ENCODE measurements around the gene KRT75. TPM values are rescaled to one million over a fixed set of nuclear protein-coding genes. Genes with fewer than 3 reads are reported as not detected.
"Not testable (repeated sequence)": the region's sequence is repeated elsewhere in the genome, so short reads cannot be mapped to it uniquely, and the experiment has no call there.

The KRT75 gene
- total RNA-seq, 1 donor from 2014 or later = not detected

DNA sequence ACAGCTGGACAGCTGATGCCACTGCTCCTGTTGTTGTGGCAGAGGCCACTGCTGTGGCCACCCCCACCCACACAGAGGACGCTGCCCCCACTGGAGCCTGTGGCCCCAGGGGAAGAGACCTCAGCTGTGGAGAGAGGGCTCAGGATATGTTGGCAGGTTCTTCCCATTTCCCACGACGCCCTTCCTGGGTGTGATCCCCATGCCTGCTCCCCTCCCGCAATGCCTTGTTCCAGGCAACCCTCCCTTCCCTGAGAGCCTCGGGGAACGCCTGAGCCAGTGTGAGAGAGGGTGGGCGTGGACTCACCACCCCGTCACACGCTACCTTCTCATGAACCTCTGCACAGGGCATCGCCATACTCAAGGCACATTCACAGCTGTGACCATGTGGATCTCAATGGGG lies 22.4 kb downstream of the KRT75 start:
- no peak for TF ChIP-seq CTCF (conservative IDR thresholded peaks at IDR 0.05; ENCODE audit: low read depth, low read length)
- no peak overlapping the region for H3K4me3 ChIP-seq (ENCODE audit: low read depth, low read length)

DNA sequence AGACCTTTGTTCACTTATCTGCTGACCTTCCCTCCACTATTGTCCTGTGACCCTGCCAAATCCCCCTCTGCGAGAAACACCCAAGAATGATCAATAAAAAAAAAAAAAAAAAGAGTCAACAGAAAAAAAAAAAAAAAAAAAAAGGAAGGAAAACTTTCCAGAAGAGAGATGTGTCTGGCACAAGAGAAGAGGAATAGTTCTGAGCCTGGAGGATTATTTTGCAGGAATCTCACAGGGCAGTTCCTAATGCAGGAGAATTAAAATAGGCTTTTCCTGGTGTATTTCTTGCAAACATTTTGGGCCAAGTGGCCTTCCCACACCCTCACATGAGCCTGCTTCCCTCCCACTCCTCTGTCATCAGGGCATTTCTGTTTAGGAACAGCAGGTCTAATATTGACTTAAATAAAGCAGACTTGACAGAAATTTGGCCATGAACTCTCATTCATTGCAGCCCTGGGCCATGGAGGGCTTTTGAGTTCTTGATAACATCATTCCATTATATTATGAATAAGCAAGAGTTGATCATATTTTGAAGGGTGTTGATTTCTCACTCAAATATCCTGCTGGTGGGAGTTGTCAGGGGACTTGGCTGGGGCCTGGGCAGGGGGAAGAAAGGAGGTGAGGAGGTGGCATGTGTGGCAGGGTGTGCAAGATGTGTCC lies 23.5 kb downstream of the KRT75 start:
- DNase-seq (ENCODE audit: low read depth); H3K4me3 ChIP-seq (ENCODE audit: low read depth, low read length): not testable (repeated sequence)

More for the DNA sequence above, 22.4 kb downstream of the KRT75 start:
- DNase-seq (ENCODE audit: low read depth) = no peak

GRCh38 chr12:52407918-52408317 lies 26.3 kb downstream of the KRT75 start:
- peak; percentile 10 for TF ChIP-seq CTCF (conservative IDR thresholded peaks at IDR 0.05; ENCODE audit: low read depth, low read length)

GRCh38 chr12:52405922-52406385 lies 28.2 kb downstream of the KRT75 start, which contains the start of gene KRT82:
TSS of gene KRT82 (minus strand) at chr12:52406335. CDS start at chr12:52406277, 58 bp downstream.
- no peak for DNase-seq (ENCODE audit: low read depth)
- no peak for TF ChIP-seq CTCF (conservative IDR thresholded peaks at IDR 0.05; ENCODE audit: low read depth, low read length)

More at GRCh38 chr12:52407918-52408317, 26.3 kb downstream of the KRT75 start:
- no peak overlapping the region for H3K4me3 ChIP-seq (ENCODE audit: low read depth, low read length)
- DNase-seq (ENCODE audit: low read depth) = no peak

GRCh38 chr12:52404951-52405350 lies 29.2 kb downstream of the KRT75 start:
- DNase-seq (ENCODE audit: low read depth) = no peak
- H3K4me3 ChIP-seq (ENCODE audit: low read depth, low read length) = no peak overlapping the region
- peak; percentile 24 for TF ChIP-seq CTCF (conservative IDR thresholded peaks at IDR 0.05; ENCODE audit: low read depth, low read length)

More at GRCh38 chr12:52405922-52406385, 28.2 kb downstream of the KRT75 start, which contains the start of gene KRT82:
- H3K4me3 ChIP-seq (ENCODE audit: low read depth, low read length) = no peak within 1 kb of the TSS

GRCh38 chr12:52403561-52403960 lies 30.6 kb downstream of the KRT75 start:
- DNase-seq (ENCODE audit: low read depth) = no peak
- H3K4me3 ChIP-seq (ENCODE audit: low read depth, low read length) = no peak overlapping the region
- no peak for TF ChIP-seq CTCF (conservative IDR thresholded peaks at IDR 0.05; ENCODE audit: low read depth, low read length)

DNA sequence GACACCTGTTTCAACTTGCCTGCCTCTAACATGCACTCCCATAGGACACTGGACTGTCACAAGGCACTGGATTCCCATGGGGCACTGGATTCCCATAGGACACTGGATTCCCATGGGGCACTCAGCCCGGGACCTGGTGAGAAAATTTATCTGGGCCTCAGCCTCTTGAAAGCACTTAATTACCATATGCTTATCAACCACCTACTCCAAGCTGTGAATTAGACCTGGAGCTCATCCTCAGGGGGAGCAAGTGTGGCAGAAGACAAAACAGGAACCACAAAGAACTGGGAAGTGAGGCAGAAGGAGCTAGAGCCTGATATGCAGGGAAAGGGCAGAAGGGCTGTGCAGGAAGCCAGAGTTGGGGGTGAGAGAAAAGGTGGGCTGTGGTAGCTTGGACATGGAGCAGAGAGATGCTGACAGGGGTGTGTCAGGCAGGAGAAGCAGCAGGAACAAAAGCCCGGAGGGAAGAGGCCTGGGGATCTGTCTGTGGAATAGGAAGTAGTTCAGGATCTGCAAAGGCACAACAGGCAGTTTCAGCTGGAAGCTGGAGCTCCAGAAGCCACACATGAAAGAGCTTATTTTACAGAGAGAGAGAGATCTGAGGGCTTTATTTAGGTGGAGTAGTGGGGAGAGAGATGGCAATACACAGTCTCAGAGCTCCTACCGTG lies 31.2 kb downstream of the KRT75 start:
- no peak for DNase-seq (ENCODE audit: low read depth)
- no peak overlapping the region for H3K4me3 ChIP-seq (ENCODE audit: low read depth, low read length)
- no peak for TF ChIP-seq CTCF (conservative IDR thresholded peaks at IDR 0.05; ENCODE audit: low read depth, low read length)
